Measurements from ENCODE around the gene DTX2. TPM values are rescaled to one million over a fixed set of nuclear protein-coding genes. Genes with fewer than 3 reads are reported as not detected.
"Not testable (repeated sequence)": the region's sequence is repeated elsewhere in the genome, so short reads cannot be mapped to it uniquely, and the experiment has no call there.

The DTX2 gene
- polyA plus RNA-seq, 6 donors from 2014 or later: 10.2 to 25.2 (median 13.5) TPM

GRCh38 chr7:76465950-76466349 is 4.4 kb downstream of the DTX2 start:
- not testable (repeated sequence) for H3K27ac Mint-ChIP-seq; ATAC-seq (ENCODE audit: low read depth in 2 of 2); H3K36me3 Mint-ChIP-seq; DNase-seq; H3K4me1 Mint-ChIP-seq; H3K4me3 Mint-ChIP-seq; H3K27me3 Mint-ChIP-seq; H3K9me3 Mint-ChIP-seq

DNA sequence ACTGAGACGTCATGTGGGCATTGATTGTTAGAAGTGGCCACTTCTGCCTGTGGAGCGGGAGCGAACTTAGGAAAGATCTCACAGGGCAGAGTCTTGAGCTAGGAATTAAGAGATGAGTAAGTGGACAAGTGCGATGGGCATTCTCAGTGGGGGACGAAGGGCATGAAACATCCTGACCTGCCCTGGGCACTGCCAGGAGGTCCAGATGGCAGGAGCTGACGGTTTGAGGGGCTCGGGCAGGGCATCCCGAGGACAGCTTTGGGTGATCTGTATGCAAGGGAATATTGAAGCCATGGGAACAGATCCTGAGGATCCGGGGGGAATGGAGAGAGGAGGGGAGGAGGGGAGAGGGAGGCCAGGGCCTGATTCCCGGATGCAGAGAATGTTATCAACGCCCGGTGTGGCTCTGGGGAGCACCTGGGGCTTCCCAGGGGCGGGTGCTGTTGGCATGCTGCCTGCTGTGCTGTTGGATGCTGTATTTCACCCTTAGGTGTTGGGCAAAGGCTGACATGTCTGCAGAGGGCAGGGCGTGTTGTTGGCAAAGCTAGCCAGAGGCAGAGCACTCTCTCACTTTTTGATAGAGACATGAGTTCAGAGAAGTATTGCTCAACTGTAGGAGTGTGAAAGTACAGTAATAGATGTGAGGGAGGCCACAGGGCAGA is 6.4 kb downstream of the DTX2 start:
- not testable (repeated sequence) for DNase-seq; H3K9me3 Mint-ChIP-seq; H3K4me1 Mint-ChIP-seq; H3K27me3 Mint-ChIP-seq; H3K36me3 Mint-ChIP-seq; H3K4me3 Mint-ChIP-seq; ATAC-seq (ENCODE audit: low read depth in 2 of 2)
- H3K27ac Mint-ChIP-seq: peak overlapping the region in 1 of 6 donors; percentile 72

- ATAC-seq (ENCODE audit: low read depth in 2 of 2); DNase-seq; H3K27ac Mint-ChIP-seq; H3K9me3 Mint-ChIP-seq; H3K36me3 Mint-ChIP-seq; H3K4me3 Mint-ChIP-seq; H3K27me3 Mint-ChIP-seq; H3K4me1 Mint-ChIP-seq: not testable (repeated sequence)
Observed at GRCh38 chr7:76471556-76472221, 10.2 kb downstream of the DTX2 start.

DNA sequence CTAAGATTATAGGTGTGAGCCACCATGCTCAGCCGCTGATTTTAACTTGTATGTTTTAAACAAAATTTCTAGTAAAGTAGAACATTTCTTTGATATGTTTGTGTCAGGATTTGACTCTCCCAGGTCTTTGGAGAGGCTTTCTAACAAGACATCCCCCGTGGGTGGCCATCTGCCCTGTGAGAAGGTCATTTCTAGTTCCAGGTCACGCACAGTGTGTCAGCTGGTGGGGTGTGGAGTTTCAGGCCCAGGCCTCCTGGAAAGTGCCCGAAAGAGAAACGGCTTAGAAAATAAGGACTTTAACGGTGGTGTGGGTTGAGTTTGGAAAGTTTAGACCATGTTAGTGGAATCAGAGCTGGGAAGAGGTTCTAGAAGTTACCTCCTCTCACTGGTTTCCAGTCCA is 11.6 kb downstream of the DTX2 start:
- not testable (repeated sequence) for H3K27me3 Mint-ChIP-seq; H3K36me3 Mint-ChIP-seq; H3K27ac Mint-ChIP-seq; ATAC-seq (ENCODE audit: low read depth in 2 of 2); H3K4me1 Mint-ChIP-seq; H3K9me3 Mint-ChIP-seq; H3K4me3 Mint-ChIP-seq; DNase-seq

GRCh38 chr7:76476280-76476679 is 14.8 kb downstream of the DTX2 start:
- H3K27me3 Mint-ChIP-seq; H3K4me3 Mint-ChIP-seq; H3K9me3 Mint-ChIP-seq; H3K27ac Mint-ChIP-seq; DNase-seq; H3K4me1 Mint-ChIP-seq; H3K36me3 Mint-ChIP-seq; ATAC-seq (ENCODE audit: low read depth in 2 of 2): not testable (repeated sequence)

DNA sequence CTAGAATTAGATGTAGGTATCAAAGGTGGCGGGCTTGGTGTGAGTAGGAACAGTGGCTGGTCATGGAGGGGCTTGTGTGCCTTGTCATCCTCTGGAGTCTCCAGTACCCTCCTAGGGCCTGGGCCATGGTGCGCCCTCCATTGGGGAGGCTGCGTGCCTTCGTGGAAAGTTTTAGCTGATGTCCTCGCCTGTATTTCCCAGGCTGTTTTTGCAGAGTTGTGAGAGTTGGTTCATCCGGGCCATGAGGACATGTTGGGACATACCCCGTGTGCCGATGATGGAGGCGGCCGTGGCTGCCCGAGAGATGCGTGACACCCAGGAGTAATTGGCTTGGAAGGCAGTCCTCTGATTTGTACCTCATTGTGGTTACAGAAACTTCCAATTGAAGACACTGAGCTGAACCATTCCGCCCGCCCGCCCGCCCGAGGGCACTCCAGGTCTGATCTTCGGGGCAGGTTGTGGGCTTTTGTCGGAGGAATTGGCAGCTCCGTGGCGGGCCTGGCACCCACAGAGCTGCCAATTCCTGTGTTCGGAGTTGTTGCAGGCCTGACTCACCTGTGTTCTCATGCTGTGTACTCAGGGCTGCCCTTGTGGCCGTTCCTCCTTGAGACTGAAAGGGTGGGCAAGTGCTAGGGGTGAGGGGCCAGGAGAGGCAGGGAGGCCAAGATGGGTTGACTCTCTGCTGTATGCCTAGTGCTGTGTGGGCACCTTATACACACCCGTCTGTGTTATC is 15.4 kb downstream of the DTX2 start:
- not testable (repeated sequence) for H3K27ac Mint-ChIP-seq; H3K36me3 Mint-ChIP-seq; H3K4me1 Mint-ChIP-seq; DNase-seq; H3K4me3 Mint-ChIP-seq; H3K27me3 Mint-ChIP-seq; H3K9me3 Mint-ChIP-seq; ATAC-seq (ENCODE audit: low read depth in 2 of 2)

DNA sequence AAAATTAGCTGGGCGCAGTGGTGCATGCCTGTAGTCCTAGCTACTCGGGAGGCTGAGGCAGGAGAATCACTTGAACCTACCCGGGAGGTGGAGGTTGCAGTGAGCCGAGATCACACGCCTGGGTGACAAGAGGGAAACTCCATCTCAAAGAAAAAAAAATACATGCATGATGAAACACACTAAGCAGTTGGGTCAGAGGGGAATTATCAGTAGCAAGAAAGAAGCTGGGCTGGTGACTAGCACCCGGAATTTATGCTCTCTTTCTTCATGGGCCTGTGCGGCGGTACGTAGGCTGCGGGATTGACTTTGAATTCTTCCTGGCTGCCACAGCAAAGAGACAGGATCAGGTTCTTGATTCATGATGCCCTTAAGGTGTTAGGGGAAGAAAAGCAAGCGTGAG is 18.1 kb downstream of the DTX2 start:
- H3K4me3 Mint-ChIP-seq; ATAC-seq (ENCODE audit: low read depth in 2 of 2); DNase-seq; H3K9me3 Mint-ChIP-seq; H3K4me1 Mint-ChIP-seq; H3K27ac Mint-ChIP-seq; H3K36me3 Mint-ChIP-seq; H3K27me3 Mint-ChIP-seq: not testable (repeated sequence)

- H3K36me3 Mint-ChIP-seq; H3K27me3 Mint-ChIP-seq; ATAC-seq (ENCODE audit: low read depth in 2 of 2); DNase-seq; H3K9me3 Mint-ChIP-seq; H3K4me1 Mint-ChIP-seq; H3K27ac Mint-ChIP-seq; H3K4me3 Mint-ChIP-seq: not testable (repeated sequence)
Observed at GRCh38 chr7:76480403-76481253, 19.1 kb downstream of the DTX2 start.

DNA sequence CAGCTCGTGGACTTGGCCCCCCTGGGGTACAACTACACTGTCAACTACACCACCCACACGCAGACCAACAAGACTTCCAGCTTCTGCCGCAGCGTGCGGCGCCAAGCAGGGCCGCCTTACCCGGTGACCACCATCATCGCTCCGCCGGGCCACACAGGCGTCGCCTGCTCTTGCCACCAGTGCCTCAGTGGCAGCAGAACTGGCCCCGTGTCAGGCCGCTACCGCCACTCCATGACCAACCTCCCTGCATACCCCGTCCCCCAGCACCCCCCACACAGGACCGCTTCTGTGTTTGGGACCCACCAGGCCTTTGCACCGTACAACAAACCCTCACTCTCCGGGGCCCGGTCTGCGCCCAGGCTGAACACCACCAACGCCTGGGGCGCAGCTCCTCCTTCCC is 21.2 kb downstream of the DTX2 start:
- H3K4me1 Mint-ChIP-seq; H3K9me3 Mint-ChIP-seq; ATAC-seq (ENCODE audit: low read depth in 2 of 2); H3K27ac Mint-ChIP-seq; DNase-seq; H3K4me3 Mint-ChIP-seq; H3K27me3 Mint-ChIP-seq; H3K36me3 Mint-ChIP-seq: not testable (repeated sequence)

DNA sequence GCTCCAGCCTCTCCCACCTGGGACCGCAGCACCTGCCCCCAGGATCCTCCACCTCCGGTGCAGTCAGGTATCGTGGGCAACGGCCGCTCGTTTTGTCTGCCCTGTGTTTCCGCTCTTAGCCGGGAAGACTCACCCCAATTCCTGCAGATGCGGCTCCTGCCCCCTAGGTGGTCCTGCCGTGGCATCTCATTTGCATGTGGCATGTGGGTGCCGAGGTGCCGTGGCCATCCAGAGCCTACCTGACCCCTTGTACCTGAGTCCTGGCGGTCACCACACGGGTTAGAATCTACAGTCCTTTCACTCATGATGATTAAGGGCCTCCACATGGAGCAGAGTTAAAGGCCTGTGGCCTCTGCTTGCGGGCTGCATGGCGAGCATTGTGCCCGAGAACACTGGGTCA is 21.6 kb downstream of the DTX2 start:
- H3K4me1 Mint-ChIP-seq; H3K27me3 Mint-ChIP-seq; H3K36me3 Mint-ChIP-seq; H3K27ac Mint-ChIP-seq; DNase-seq; H3K9me3 Mint-ChIP-seq; H3K4me3 Mint-ChIP-seq; ATAC-seq (ENCODE audit: low read depth in 2 of 2): not testable (repeated sequence)

DNA sequence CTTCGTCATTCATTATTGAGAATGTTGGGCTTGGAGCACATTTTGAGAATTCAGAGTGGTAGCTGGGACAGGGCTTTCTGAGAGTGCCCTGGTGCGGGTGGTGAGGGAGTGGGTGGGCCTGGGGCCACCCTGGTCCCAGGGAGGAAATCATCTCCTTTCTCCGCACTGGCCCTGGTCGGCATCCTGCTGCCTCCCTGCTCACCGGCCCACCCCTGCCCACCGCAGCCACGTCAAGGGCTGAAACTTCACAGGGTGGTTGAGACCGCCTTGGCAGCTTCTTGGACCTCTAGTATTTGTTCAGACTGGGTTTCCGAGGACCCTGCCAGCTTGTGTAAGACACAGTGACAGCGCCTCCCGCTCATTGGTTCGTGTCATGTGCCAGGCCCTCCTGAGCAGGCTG is 22.9 kb downstream of the DTX2 start:
- not testable (repeated sequence) for H3K36me3 Mint-ChIP-seq; H3K27me3 Mint-ChIP-seq; ATAC-seq (ENCODE audit: low read depth in 2 of 2); DNase-seq; H3K9me3 Mint-ChIP-seq; H3K4me3 Mint-ChIP-seq; H3K4me1 Mint-ChIP-seq; H3K27ac Mint-ChIP-seq

DNA sequence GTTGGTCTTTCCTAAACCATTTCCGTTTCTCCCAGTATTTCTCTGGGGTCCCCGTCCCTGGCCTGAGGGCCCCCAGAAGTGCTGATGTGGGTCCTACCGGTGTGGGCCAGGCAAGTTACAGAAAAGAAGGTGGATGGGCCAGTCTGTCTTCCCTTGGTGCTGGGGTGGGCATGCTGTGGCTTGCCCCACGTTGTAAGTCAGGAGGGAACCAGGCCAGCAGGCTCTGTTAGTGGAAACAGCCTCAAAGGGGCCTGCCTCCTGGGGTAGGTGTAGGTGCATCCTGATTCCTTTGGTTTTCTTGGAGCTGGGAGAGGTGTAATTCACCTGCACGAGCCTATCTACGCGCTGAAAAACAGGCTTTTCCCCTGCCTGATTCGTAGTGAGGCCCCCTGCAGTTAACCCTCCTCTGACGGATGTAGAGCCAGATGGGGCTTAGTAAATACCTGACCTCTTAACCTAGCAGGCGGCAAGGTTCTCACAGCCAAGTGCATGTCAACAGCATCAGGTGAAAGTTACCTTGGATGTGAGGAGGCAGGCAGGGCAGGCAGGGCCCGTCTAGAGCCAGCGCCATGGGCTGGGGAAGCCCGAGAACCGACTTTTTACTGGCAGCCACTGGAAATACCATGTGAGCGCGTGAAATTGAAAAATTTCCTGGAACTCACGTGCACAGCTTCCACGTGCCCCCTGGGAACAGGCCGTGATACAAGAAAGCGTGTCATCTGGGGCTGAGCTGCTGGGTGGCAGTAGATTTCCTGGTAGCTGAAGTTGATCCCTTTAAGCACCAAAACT is 24.5 kb downstream of the DTX2 start:
- H3K4me3 Mint-ChIP-seq; H3K27me3 Mint-ChIP-seq; ATAC-seq (ENCODE audit: low read depth in 2 of 2); H3K27ac Mint-ChIP-seq; H3K9me3 Mint-ChIP-seq; H3K36me3 Mint-ChIP-seq; DNase-seq; H3K4me1 Mint-ChIP-seq: not testable (repeated sequence)

- H3K4me1 Mint-ChIP-seq, H3K27me3 Mint-ChIP-seq, H3K9me3 Mint-ChIP-seq, H3K36me3 Mint-ChIP-seq: not testable (repeated sequence)
- H3K4me3 Mint-ChIP-seq: peak overlapping the region in 4 of 8 donors; percentile 15 to 83 (median 52)
- H3K27ac Mint-ChIP-seq: peak overlapping the region in 5 of 6 donors; percentile 36 to 92 (median 85)
- peak; percentile 96 to 97 for ATAC-seq (ENCODE audit: low read depth in 2 of 2)
- DNase-seq: peak; percentile 43
Observed at GRCh38 chr7:76486618-76487017, 25.1 kb downstream of the DTX2 start.

Measured in naive B cell (primary cell).